Subcutaneous adipose tissue (tissue), 4 donors: ENCODE results near the gene OSBPL10. TPM values are rescaled to one million over a fixed set of nuclear protein-coding genes. Genes with fewer than 3 reads are reported as not detected.

Experiments
- total RNA-seq, 4 donors: library from RNA; depleted of rRNA; stranded (reverse); fragments of >200 nt; gene quantifications; one replicate each; pipeline ENCODE4 v1.1.0, GENCODE V29; 2016
- TF ChIP-seq, protein P1 (sequence below): fragments of 450-650 bp; IDR thresholded peaks from one replicate; pipeline ENCODE4 v1.5.1; 2016; ENCODE audit warnings: low read depth, mild to moderate bottlenecking, control low read depth, antibody characterized with exemption, moderate library complexity

The OSBPL10 gene
- total RNA-seq, 4 donors from 2014 or later: 7.3 to 72.7 (median 26.0) TPM

DNA sequence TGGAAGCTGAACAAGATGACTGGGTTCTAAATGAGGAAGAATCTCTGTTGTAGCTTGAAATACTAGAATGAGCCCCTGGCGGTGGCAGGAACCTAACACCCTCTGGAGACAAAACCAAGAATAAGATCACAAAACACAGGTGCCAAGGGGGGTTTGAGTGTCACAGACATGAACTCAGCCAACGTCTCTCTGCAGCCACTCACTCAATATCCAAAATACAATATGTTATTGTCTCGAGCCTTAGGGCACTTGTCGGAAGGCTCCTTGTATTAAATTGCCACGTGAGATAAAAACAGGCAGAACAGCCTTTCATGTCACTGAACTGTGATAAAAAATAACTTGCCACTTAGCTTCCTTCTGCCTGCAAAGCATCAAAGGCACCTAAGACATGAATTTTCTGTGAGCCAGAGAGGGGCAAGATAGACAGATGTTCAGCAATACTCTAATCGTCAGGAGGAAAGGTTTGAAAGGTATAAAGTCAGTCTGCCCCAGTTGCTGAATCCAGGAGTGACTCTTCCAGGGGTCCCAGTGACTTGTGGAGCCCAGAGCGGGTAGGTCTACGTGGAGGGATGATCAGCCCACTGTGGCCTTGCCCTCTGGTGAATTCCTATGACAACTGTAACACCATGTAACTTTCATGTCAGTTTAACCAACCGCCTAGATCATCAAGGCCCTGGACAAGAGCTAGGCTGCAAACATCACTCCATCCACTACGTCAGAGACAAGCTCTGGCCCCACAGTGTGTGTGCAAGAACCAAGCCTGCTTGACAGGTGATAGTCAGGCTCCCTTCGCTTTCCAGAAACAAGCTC is 165.2 kb downstream of the OSBPL10 start:
- TF ChIP-seq, protein P1, sequence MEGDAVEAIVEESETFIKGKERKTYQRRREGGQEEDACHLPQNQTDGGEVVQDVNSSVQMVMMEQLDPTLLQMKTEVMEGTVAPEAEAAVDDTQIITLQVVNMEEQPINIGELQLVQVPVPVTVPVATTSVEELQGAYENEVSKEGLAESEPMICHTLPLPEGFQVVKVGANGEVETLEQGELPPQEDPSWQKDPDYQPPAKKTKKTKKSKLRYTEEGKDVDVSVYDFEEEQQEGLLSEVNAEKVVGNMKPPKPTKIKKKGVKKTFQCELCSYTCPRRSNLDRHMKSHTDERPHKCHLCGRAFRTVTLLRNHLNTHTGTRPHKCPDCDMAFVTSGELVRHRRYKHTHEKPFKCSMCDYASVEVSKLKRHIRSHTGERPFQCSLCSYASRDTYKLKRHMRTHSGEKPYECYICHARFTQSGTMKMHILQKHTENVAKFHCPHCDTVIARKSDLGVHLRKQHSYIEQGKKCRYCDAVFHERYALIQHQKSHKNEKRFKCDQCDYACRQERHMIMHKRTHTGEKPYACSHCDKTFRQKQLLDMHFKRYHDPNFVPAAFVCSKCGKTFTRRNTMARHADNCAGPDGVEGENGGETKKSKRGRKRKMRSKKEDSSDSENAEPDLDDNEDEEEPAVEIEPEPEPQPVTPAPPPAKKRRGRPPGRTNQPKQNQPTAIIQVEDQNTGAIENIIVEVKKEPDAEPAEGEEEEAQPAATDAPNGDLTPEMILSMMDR: no peak

GRCh38 chr3:31815006-31815405 is 166.1 kb downstream of the OSBPL10 start:
- TF ChIP-seq, protein P1: no peak

- TF ChIP-seq, protein P1: no peak
These were observed 167.4 kb downstream of the OSBPL10 start for GRCh38 chr3:31813686-31814085.

GRCh38 chr3:31813197-31813596 is 167.9 kb downstream of the OSBPL10 start:
- TF ChIP-seq, protein P1: no peak

DNA sequence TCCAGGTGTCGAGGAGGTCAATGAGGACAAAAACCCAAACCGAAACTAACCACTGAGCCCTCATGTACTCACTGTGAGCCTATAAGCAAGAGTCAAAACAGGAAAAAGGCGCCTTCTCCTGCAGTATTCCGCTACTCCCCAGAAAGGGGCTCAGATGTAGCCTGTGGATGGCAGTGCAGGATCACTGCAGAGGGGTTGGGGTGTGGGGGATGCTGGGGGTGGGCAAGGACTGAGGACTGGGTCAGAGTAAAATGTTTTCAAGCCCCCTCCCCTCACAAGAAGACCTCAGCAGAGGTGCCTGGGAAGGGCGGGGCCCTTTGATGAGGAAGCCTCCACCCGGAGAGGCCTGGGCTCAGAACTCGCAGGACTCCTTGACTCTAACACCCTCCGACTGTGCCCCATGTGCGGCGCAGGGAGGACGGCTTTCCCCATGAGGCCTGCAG is 170.1 kb downstream of the OSBPL10 start:
- TF ChIP-seq, protein P1: no peak

GRCh38 chr3:31808143-31808720 is 172.8 kb downstream of the OSBPL10 start:
- TF ChIP-seq, protein P1: no peak

DNA sequence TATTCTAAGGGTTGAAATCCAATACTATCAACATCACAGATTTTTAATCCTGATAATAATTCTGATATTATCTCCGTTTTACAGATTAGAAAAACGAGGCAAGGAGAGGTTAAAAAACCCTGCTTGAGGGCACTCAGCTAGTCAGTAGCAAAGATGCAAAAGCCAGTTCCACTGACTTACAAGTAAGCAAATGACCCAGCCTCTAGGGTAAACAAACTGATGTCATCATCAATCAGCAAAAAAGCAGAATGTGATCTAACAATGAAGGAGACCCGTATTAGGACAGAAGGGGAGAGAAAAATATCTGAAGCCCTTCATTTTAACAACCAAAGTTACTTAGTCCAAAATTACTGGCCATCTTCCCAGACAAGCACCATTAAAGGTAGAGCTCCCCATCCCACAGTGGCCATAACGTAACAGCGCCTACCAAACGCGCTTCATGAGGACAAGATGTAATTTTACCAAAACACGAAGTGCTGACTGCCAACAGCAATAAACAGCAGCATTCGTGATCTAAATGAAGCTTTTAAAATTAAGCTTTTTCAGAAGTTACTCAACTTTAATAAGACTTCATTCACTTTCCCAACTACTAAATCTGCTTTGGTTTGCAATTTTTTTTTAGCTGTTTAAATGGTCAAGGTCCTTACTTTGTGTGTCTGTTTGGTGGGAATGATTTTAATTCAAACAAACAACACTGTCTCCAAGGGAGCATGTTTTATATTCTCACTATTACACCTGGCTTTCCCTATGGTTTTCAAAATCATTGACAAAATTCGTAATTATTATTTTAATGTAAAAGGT is 176.6 kb downstream of the OSBPL10 start:
- TF ChIP-seq, protein P1: no peak
